ENCODE data around the gene FBXO10. TPM values are rescaled to one million over a fixed set of nuclear protein-coding genes. Genes with fewer than 3 reads are reported as not detected.
"Not testable (repeated sequence)": the region's sequence is repeated elsewhere in the genome, so short reads cannot be mapped to it uniquely, and the experiment has no call there.

Gene FBXO10
- total and polyA plus RNA-seq, 2 donors (not counting 1 experiment from before 2014, with no cell fraction given): 7.6 to 12.2 TPM

GRCh38 chr9:37514999-37515398, 61.2 kb downstream of the FBXO10 start:
- Histone ChIP-seq H2AFZ (ENCODE audit: low read length) (no peak overlapping the region), H3K4me2 (ENCODE audit: extremely low read depth, insufficient read depth, low read length) (no peak overlapping the region), H3K27me3 (ENCODE audit: control insufficient read depth, insufficient read depth, low read length) (no peaks in the 10 kb centered on the region), H3K9ac (ENCODE audit: insufficient read depth, low read length) (no peak overlapping the region), H3K36me3 (ENCODE audit: control insufficient read depth, insufficient read depth, low read length) (no peaks in the 10 kb centered on the region), H3K4me3 (replicated peaks in 1 of 4; ENCODE audit: control extremely low read depth in 1 of 4, insufficient read depth in 1 of 4, low read depth in 3 of 4, low read length in 4 of 4) (no peak overlapping the region), H3K79me2 (ENCODE audit: control insufficient read depth, insufficient read depth, low read length) (no peaks in the 10 kb centered on the region), H4K20me1 (ENCODE audit: control insufficient read depth, extremely low read depth, insufficient read depth, low read length) (no peaks in the 10 kb centered on the region), H3K4me1 (ENCODE audit: control insufficient read depth, extremely low read depth, insufficient read depth, low read length) (no peaks in the 10 kb centered on the region), H3K9me3 (ENCODE audit: control insufficient read depth, insufficient read depth, low read depth, low read length) (no peaks in the 10 kb centered on the region), H3K27ac (ENCODE audit: insufficient read depth, low read length) (no peak overlapping the region)
- no peak for DNase-seq (ENCODE audit: low read depth in 2 of 2)
- no peak for TF ChIP-seq EZH2 (IDR thresholded peaks at IDR 0.05; ENCODE audit: low read length, missing control alignments)
- no peak for TF ChIP-seq CTCF (conservative IDR thresholded peaks at IDR 0.05 in 1 of 2, IDR thresholded peaks at IDR 0.05 in 1 of 2; ENCODE audit: low read depth in 1 of 2, low read length in 2 of 2)

- not testable (repeated sequence) for H3K4me2 ChIP-seq (ENCODE audit: extremely low read depth, insufficient read depth, low read length); H3K4me3 ChIP-seq (replicated peaks in 1 of 4; ENCODE audit: control extremely low read depth in 1 of 4, insufficient read depth in 1 of 4, low read depth in 3 of 4, low read length in 4 of 4); H3K36me3 ChIP-seq (ENCODE audit: control insufficient read depth, insufficient read depth, low read length); H4K20me1 ChIP-seq (ENCODE audit: control insufficient read depth, extremely low read depth, insufficient read depth, low read length); H3K9ac ChIP-seq (ENCODE audit: insufficient read depth, low read length); H3K27me3 ChIP-seq (ENCODE audit: control insufficient read depth, insufficient read depth, low read length); DNase-seq (ENCODE audit: low read depth in 2 of 2); H3K79me2 ChIP-seq (ENCODE audit: control insufficient read depth, insufficient read depth, low read length); H3K27ac ChIP-seq (ENCODE audit: insufficient read depth, low read length); H3K9me3 ChIP-seq (ENCODE audit: control insufficient read depth, insufficient read depth, low read depth, low read length); H2AFZ ChIP-seq (ENCODE audit: low read length); H3K4me1 ChIP-seq (ENCODE audit: control insufficient read depth, extremely low read depth, insufficient read depth, low read length)
Measured at GRCh38 chr9:37514415-37514814, 61.8 kb downstream of the FBXO10 start.

- Histone ChIP-seq H3K9ac (ENCODE audit: insufficient read depth, low read length) (no peak overlapping the region), H4K20me1 (ENCODE audit: control insufficient read depth, extremely low read depth, insufficient read depth, low read length) (no peaks in the 10 kb centered on the region), H3K4me3 (replicated peaks in 1 of 4; ENCODE audit: control extremely low read depth in 1 of 4, insufficient read depth in 1 of 4, low read depth in 3 of 4, low read length in 4 of 4) (no peak overlapping the region), H3K9me3 (ENCODE audit: control insufficient read depth, insufficient read depth, low read depth, low read length) (no peaks in the 10 kb centered on the region), H3K36me3 (ENCODE audit: control insufficient read depth, insufficient read depth, low read length) (peaks cover 9% of the 10 kb centered on the region), H3K79me2 (ENCODE audit: control insufficient read depth, insufficient read depth, low read length) (no peaks in the 10 kb centered on the region), H3K4me1 (ENCODE audit: control insufficient read depth, extremely low read depth, insufficient read depth, low read length) (no peaks in the 10 kb centered on the region), H2AFZ (ENCODE audit: low read length) (no peak overlapping the region), H3K27me3 (ENCODE audit: control insufficient read depth, insufficient read depth, low read length) (no peaks in the 10 kb centered on the region), H3K4me2 (ENCODE audit: extremely low read depth, insufficient read depth, low read length) (no peak overlapping the region), H3K27ac (ENCODE audit: insufficient read depth, low read length) (no peak overlapping the region)
- TF ChIP-seq EZH2 (IDR thresholded peaks at IDR 0.05; ENCODE audit: low read length, missing control alignments): no peak
- TF ChIP-seq CTCF (conservative IDR thresholded peaks at IDR 0.05 in 1 of 2, IDR thresholded peaks at IDR 0.05 in 1 of 2; ENCODE audit: low read depth in 1 of 2, low read length in 2 of 2): no peak
- DNase-seq (ENCODE audit: low read depth in 2 of 2): no peak
Measured at GRCh38 chr9:37512437-37512836, 63.7 kb downstream of the FBXO10 start.

All from fibroblast of lung (primary cell).